ENCODE measurements around the gene MAFG. TPM values are rescaled to one million over a fixed set of nuclear protein-coding genes. Genes with fewer than 3 reads are reported as not detected.

Gene MAFG
- total and polyA plus RNA-seq, 2 experiments from 2014 or later: 17.2 to 33.4 TPM

- TF ChIP-seq ZNF462 (CRISPR knock-in tag; IDR thresholded peaks at IDR 0.05) (no peak), POLR2AphosphoS5 (IDR thresholded peaks at IDR 0.05; ENCODE audit: low read depth) (no peak), JUNB (IDR thresholded peaks at IDR 0.05; ENCODE audit: unreplicated experiment) (no peak)
- TF ChIP-seq, protein P1, sequence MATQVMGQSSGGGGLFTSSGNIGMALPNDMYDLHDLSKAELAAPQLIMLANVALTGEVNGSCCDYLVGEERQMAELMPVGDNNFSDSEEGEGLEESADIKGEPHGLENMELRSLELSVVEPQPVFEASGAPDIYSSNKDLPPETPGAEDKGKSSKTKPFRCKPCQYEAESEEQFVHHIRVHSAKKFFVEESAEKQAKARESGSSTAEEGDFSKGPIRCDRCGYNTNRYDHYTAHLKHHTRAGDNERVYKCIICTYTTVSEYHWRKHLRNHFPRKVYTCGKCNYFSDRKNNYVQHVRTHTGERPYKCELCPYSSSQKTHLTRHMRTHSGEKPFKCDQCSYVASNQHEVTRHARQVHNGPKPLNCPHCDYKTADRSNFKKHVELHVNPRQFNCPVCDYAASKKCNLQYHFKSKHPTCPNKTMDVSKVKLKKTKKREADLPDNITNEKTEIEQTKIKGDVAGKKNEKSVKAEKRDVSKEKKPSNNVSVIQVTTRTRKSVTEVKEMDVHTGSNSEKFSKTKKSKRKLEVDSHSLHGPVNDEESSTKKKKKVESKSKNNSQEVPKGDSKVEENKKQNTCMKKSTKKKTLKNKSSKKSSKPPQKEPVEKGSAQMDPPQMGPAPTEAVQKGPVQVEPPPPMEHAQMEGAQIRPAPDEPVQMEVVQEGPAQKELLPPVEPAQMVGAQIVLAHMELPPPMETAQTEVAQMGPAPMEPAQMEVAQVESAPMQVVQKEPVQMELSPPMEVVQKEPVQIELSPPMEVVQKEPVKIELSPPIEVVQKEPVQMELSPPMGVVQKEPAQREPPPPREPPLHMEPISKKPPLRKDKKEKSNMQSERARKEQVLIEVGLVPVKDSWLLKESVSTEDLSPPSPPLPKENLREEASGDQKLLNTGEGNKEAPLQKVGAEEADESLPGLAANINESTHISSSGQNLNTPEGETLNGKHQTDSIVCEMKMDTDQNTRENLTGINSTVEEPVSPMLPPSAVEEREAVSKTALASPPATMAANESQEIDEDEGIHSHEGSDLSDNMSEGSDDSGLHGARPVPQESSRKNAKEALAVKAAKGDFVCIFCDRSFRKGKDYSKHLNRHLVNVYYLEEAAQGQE (IDR thresholded peaks at IDR 0.05; ENCODE audit: unreplicated experiment): no peak
Measured at GRCh38 chr17:81904600-81905423, 22.7 kb downstream of the MAFG start (continued).
